Neuronal stem cell (in vitro differentiated cells): Measurements from ENCODE around the gene ALOX15B. TPM values are rescaled to one million over a fixed set of nuclear protein-coding genes. Genes with fewer than 3 reads are reported as not detected.

ENCODE experiments used
- DNase-seq: peaks from one replicate; pipeline ENCODE4 v3.0.0-alpha.2; 2013; ENCODE audit warnings: low spot score
- H2AFZ ChIP-seq: one replicate; pipeline ENCODE4 v1.6.1; 2013; ENCODE audit warnings: mild to moderate bottlenecking, low read length, inconsistent platforms
- H2AK5ac ChIP-seq: 2 replicates; pipeline ENCODE4 v1.6.1; 2013; ENCODE audit warnings: low read depth, mild to moderate bottlenecking, inconsistent platforms, low read length, moderate library complexity, mixed read lengths
- H2BK120ac ChIP-seq: 2 replicates; pipeline ENCODE4 v1.6.1; 2013; ENCODE audit warnings: low read depth, mild to moderate bottlenecking, inconsistent platforms, low read length, moderate library complexity, mixed read lengths
- H2BK12ac ChIP-seq: one replicate; pipeline ENCODE4 v1.6.1; 2013; ENCODE audit warnings: low read length, inconsistent platforms
- H2BK15ac ChIP-seq: 2 replicates; pipeline ENCODE4 v1.6.1; 2013; ENCODE audit warnings: mild to moderate bottlenecking, low read length, inconsistent platforms, mixed read lengths
- H2BK5ac ChIP-seq: one replicate; pipeline ENCODE4 v1.6.1; 2013; ENCODE audit warnings: inconsistent platforms, mild to moderate bottlenecking, low read length, moderate library complexity
- H3K14ac ChIP-seq: one replicate; pipeline ENCODE4 v1.6.1; 2013; ENCODE audit warnings: low read length, inconsistent platforms
- H3K18ac ChIP-seq: 2 replicates; pipeline ENCODE4 v1.6.1; 2013; ENCODE audit warnings: low read length, inconsistent platforms
- H3K23ac ChIP-seq: 2 replicates; pipeline ENCODE4 v1.6.1; 2013; ENCODE audit warnings: low read depth, mild to moderate bottlenecking, mixed read lengths, low read length, inconsistent platforms; ENCODE audit not compliant: poor library complexity
- H3K27ac ChIP-seq: replicated peaks from 3 replicates; pipeline ENCODE4 v1.5.1; 2013; ENCODE audit warnings: low read length, inconsistent platforms
- H3K27me3 ChIP-seq, 3 experiments: 2 replicates each; pipeline ENCODE4 v1.6.1; 2013; ENCODE audit warnings: low read length in 3 of 3, mild to moderate bottlenecking in 2 of 3, inconsistent platforms in 1 of 3, low read depth in 1 of 3, mixed read lengths in 1 of 3, moderate library complexity in 1 of 3; ENCODE audit not compliant: control insufficient read depth in 3 of 3, insufficient read depth in 3 of 3
- H3K36me3 ChIP-seq, 2 donors: replicated peaks in 1 of 2; 2 replicates each; pipeline ENCODE4 v1.6.1; 2013; ENCODE audit warnings: low read length in 2 of 2; ENCODE audit not compliant: control insufficient read depth in 2 of 2, insufficient read depth in 2 of 2
- H3K4ac ChIP-seq: 2 replicates; pipeline ENCODE4 v1.6.1; 2013; ENCODE audit warnings: inconsistent platforms, mild to moderate bottlenecking, low read length, moderate library complexity
- H3K4me1 ChIP-seq, 2 donors: 1 replicate in 1 of 2; 2 replicates in 1 of 2; pipeline ENCODE4 v1.6.1; 2013; ENCODE audit warnings: low read length in 2 of 2, low read depth in 1 of 2; ENCODE audit not compliant: control insufficient read depth in 2 of 2, insufficient read depth in 1 of 2
- H3K4me2 ChIP-seq: one replicate; pipeline ENCODE4 v1.6.1; 2013; ENCODE audit warnings: mild to moderate bottlenecking, low read length, inconsistent platforms; ENCODE audit not compliant: insufficient read depth, poor library complexity, severe bottlenecking
- H3K4me3 ChIP-seq, 2 donors: 2 replicates each; pipeline ENCODE4 v1.5.1; 2013; ENCODE audit warnings: low read length in 2 of 2, mild to moderate bottlenecking in 2 of 2, inconsistent platforms in 1 of 2, moderate library complexity in 1 of 2
- H3K79me1 ChIP-seq: one replicate; pipeline ENCODE4 v1.6.1; 2013; ENCODE audit warnings: low read depth, mild to moderate bottlenecking, inconsistent platforms, low read length, moderate library complexity
- H3K9ac ChIP-seq: one replicate; pipeline ENCODE4 v1.6.1; 2013; ENCODE audit warnings: mild to moderate bottlenecking, low read depth, low read length, inconsistent platforms; ENCODE audit not compliant: poor library complexity
- H3K9me3 ChIP-seq, 2 donors: replicated peaks in 1 of 2; 2 replicates each; pipeline versions ENCODE3 to v1.6.1; 2013; ENCODE audit warnings: low read length in 2 of 2, mild to moderate bottlenecking in 2 of 2, inconsistent platforms in 1 of 2, low read depth in 1 of 2, mixed read lengths in 1 of 2, moderate library complexity in 1 of 2; ENCODE audit not compliant: control insufficient read depth in 2 of 2, insufficient read depth in 1 of 2
- H4K8ac ChIP-seq: one replicate; pipeline ENCODE4 v1.6.1; 2013; ENCODE audit warnings: low read depth, mild to moderate bottlenecking, inconsistent platforms, low read length, moderate library complexity
- H4K91ac ChIP-seq: one replicate; pipeline ENCODE4 v1.6.1; 2013; ENCODE audit warnings: low read length, low read depth, mild to moderate bottlenecking, inconsistent platforms; ENCODE audit not compliant: poor library complexity
- WGBS, 2 donors: extraction: QIAGEN DNeasy Blood & Tissue Kit; methylation state at CpG; one replicate each; pipeline ENCODE4 v1.1.7; 2013; ENCODE audit warnings: missing lambda C conversion rate in 2 of 2, mixed read lengths in 1 of 2; ENCODE audit not compliant: insufficient read length in 2 of 2, insufficient replicate concordance in 1 of 2; ENCODE audit errors: extremely low coverage in 2 of 2; 5-methylcytosine and 5-hydroxymethylcytosine counted together
- small RNA-seq: library from polyadenylated mRNA; stranded (forward); fragments of <200 nt; extraction: miRNeasy Mini kit (QIAGEN cat#:217004); gene quantifications from one replicate; pipeline ENCODE3, GENCODE V24; 2013; ENCODE audit not compliant: insufficient read depth

ALOX15B gene

DNA sequence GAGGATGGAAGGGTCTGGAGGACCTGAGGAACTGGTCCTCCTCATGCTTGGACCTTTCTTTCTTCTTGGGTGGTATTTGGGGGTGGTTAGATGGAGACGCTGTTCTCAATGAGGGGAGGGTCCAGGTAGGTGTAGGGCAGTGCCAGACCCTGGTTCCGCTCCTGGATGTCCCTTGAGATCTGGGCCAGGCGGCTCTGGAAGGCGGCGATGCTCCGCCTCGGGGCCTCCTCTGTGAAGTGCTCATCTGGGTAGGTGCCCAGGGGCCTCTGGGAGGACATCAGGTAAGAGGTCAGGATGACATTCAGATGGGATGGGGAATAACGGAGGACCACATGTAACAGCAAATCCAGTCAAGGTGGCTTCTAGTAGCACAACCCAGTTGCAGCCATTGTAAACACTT is 57.7 kb downstream of the ALOX15B start:
- Histone ChIP-seq H3K9ac (no peak overlapping the region), H3K23ac (no peak overlapping the region), H3K4ac (no peak overlapping the region), H3K27me3 (peaks cover 0 to 21% (median 0%) of the 10 kb centered on the region in 3 experiments), H3K27ac (no peak overlapping the region), H3K36me3 (no peaks in the 10 kb centered on the region), H3K9me3 (no peaks in the 10 kb centered on the region), H3K79me1 (no peaks in the 10 kb centered on the region), H2BK12ac (no peak overlapping the region), H2AK5ac (no peak overlapping the region), H2BK120ac (no peak overlapping the region), H2AFZ (no peak overlapping the region), H2BK5ac (no peak overlapping the region), H3K4me1 (no peaks in the 10 kb centered on the region), H4K8ac (no peak overlapping the region), H3K4me3 (no peak overlapping the region), H2BK15ac (no peak overlapping the region), H3K4me2 (no peak overlapping the region), H3K14ac (no peak overlapping the region), H4K91ac (no peak overlapping the region), H3K18ac (no peak overlapping the region)
- DNase-seq = no peak
- WGBS, 2 donors = no CpG with 5 or more reads among the region's 8 CpGs

Small RNA genes within 50 kb of the gene (small RNA-seq; reads per million reads assigned to genes)
- gene MIR4314 = not detected
